Gastrocnemius medialis (tissue), 4 donors: ENCODE measurements around the gene CACNA1D. TPM values are rescaled to one million over a fixed set of nuclear protein-coding genes. Genes with fewer than 3 reads are reported as not detected.

Source experiments
- ATAC-seq, 2 donors: fragments of 150-250 bp; one replicate each; pipeline ENCODE4 v1.9.1; 2016
- DNase-seq, 2 donors: peaks; one replicate each; pipeline ENCODE4 v3.0.0-alpha.2; 2019
- H3K27ac ChIP-seq, 4 donors: fragments of 200-600 bp; sonication (generic); 1 replicate in 1 of 4; 2 replicates in 3 of 4; pipeline ENCODE4 v1.5.1; 2016 to 2018; ENCODE audit warnings: mild to moderate bottlenecking in 2 of 4, moderate library complexity in 1 of 4
- H3K27me3 ChIP-seq, 3 donors: fragments of 200-600 bp; sonication (generic) in 2 of 3; 1 replicate in 1 of 3; 2 replicates in 2 of 3; pipeline versions ENCODE4 v1.5.1 to v1.6.0; 2016 to 2019; ENCODE audit warnings: mild to moderate bottlenecking in 1 of 3, moderate library complexity in 1 of 3
- H3K36me3 ChIP-seq, 2 donors: fragments of 200-600 bp; sonication (generic) in 1 of 2; one replicate each; pipeline ENCODE4 v1.5.1; 2017 to 2018
- H3K4me1 ChIP-seq, 2 donors: fragments of 200-600 bp; sonication (generic) in 1 of 2; one replicate each; pipeline ENCODE4 v1.5.1; 2016 to 2017; ENCODE audit warnings: mild to moderate bottlenecking in 2 of 2
- H3K4me3 ChIP-seq, 4 donors: fragments of 200-600 bp; sonication (generic) in 3 of 4; 1 replicate in 1 of 4; 2 replicates in 3 of 4; pipeline ENCODE4 v1.5.1; 2016 to 2019; ENCODE audit warnings: mild to moderate bottlenecking in 2 of 4
- H3K9me3 ChIP-seq, 3 donors: fragments of 200-600 bp; sonication (generic) in 2 of 3; 1 replicate in 1 of 3; 2 replicates in 2 of 3; pipeline ENCODE4 v1.5.1; 2016 to 2019
- CTCF ChIP-seq, 5 experiments: fragments of 450-650 bp in 3 of 5; fragments of 200-600 bp in 2 of 5; sonication (generic) in 2 of 5; IDR thresholded peaks in 4 of 5; conservative IDR thresholded peaks in 1 of 5; 1 replicate in 4 of 5; 2 replicates in 1 of 5; pipeline ENCODE4 v1.5.1; 2016 to 2019; ENCODE audit warnings: antibody characterized with exemption in 5 of 5, mild to moderate bottlenecking in 3 of 5, moderate library complexity in 3 of 5
- POLR2A ChIP-seq, 2 donors: fragments of 450-650 bp; IDR thresholded peaks; one replicate each; pipeline ENCODE4 v1.6.1; 2017; ENCODE audit warnings: antibody characterized with exemption in 2 of 2, mild to moderate bottlenecking in 2 of 2, moderate library complexity in 2 of 2
- in situ Hi-C, 4 donors: fragments of 200-750 bp; cut with MboI; loops; one replicate each; pipeline versions ENCODE4 v1.15.0 to v1.8.0; 2017; ENCODE audit warnings: low sequenced_read_pairs in 4 of 4
- intact Hi-C: fragments of 100-400 bp; cut with DNase I; formaldehyde crosslinking; loops from one replicate; pipeline ENCODE4 v1.15.1; 2023; ENCODE audit warnings: low total_unique reads
- total RNA-seq, 4 donors: library from RNA; depleted of rRNA; stranded (reverse); fragments of >200 nt; gene quantifications; one replicate each; pipeline versions ENCODE4 v1.1.0 to v1.2.3, GENCODE V29; 2016

The CACNA1D gene
- total RNA-seq, 4 donors from 2014 or later = 0.18 to 0.34 TPM; not detected in 2

DNA sequence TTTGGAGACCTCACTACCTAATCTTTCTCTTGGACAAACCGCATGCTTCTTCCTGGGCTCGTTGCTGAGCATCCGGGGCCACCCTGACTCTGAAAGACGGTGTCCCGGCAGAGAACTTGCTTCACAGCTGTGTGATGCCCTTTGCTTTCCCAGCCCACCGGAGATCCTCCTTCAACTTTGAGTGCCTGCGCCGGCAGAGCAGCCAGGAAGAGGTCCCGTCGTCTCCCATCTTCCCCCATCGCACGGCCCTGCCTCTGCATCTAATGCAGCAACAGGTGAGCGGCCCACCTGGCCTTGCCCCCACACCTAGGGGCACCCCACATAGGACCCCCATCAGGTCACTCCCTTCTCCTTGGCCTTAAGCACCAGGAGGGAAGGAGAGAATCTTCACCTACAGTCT, 314.1 kb downstream of the CACNA1D start:
- intact Hi-C loops = no loop called here
- ATAC-seq = no peak
- no peak overlapping the region for H3K4me3 ChIP-seq
- H3K27me3 ChIP-seq = no peaks in the 10 kb centered on the region
- TF ChIP-seq CTCF (IDR thresholded peaks at IDR 0.05 in 4 of 5, conservative IDR thresholded peaks at IDR 0.05 in 1 of 5) (no peak), POLR2A (IDR thresholded peaks at IDR 0.05) (no peak)
- H3K4me1 ChIP-seq = peaks cover 5 to 8% of the 10 kb centered on the region in 2 donors
- H3K9me3 ChIP-seq = no peaks in the 10 kb centered on the region
- H3K27ac ChIP-seq = no peak overlapping the region
- H3K36me3 ChIP-seq = no peaks in the 10 kb centered on the region
- DNase-seq = no peak
- in situ Hi-C loops = no loop called here

DNA sequence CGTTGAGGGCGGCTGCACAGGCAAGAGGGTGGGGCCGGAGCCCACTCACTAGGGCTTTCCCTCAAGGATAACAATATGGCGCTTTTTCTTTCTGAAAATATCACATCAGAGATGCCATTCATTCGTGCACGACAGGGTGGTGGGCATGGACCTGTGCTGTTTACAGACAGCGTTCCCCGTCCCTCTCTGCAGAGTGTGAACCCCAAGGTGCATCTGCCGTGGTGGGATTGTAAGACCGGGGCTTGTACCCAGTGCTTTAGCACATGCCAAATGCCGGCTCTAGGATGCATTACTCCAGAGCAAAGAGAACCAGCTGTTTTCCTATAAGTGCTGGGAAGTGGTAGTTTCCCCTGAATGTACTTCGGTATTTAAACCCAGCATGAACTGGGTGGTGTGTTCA, 314.9 kb downstream of the CACNA1D start:
- intact Hi-C loops (no loop called here), in situ Hi-C loops (no loop called here)
- TF ChIP-seq POLR2A (IDR thresholded peaks at IDR 0.05) = no peak
- TF ChIP-seq CTCF (IDR thresholded peaks at IDR 0.05 in 4 of 5, conservative IDR thresholded peaks at IDR 0.05 in 1 of 5) = no peak
- Histone ChIP-seq H3K36me3 (no peaks in the 10 kb centered on the region), H3K9me3 (no peaks in the 10 kb centered on the region), H3K27me3 (no peaks in the 10 kb centered on the region), H3K4me1 (peaks cover 5 to 8% of the 10 kb centered on the region in 2 donors), H3K4me3 (no peak overlapping the region), H3K27ac (no peak overlapping the region)
- ATAC-seq (no peak), DNase-seq (no peak)

- Histone ChIP-seq H3K27ac (no peak overlapping the region), H3K27me3 (no peaks in the 10 kb centered on the region), H3K4me3 (no peak overlapping the region), H3K36me3 (no peaks in the 10 kb centered on the region), H3K9me3 (no peaks in the 10 kb centered on the region), H3K4me1 (peaks cover 5 to 8% of the 10 kb centered on the region in 2 donors)
- in situ Hi-C loops = no loop called here
- ATAC-seq (no peak), DNase-seq (no peak)
- intact Hi-C loops = no loop called here
- no peak for TF ChIP-seq CTCF (IDR thresholded peaks at IDR 0.05 in 4 of 5, conservative IDR thresholded peaks at IDR 0.05 in 1 of 5)
- TF ChIP-seq POLR2A (IDR thresholded peaks at IDR 0.05) = no peak
Measured at GRCh38 chr3:53809764-53810400, 315.5 kb downstream of the CACNA1D start.

DNA sequence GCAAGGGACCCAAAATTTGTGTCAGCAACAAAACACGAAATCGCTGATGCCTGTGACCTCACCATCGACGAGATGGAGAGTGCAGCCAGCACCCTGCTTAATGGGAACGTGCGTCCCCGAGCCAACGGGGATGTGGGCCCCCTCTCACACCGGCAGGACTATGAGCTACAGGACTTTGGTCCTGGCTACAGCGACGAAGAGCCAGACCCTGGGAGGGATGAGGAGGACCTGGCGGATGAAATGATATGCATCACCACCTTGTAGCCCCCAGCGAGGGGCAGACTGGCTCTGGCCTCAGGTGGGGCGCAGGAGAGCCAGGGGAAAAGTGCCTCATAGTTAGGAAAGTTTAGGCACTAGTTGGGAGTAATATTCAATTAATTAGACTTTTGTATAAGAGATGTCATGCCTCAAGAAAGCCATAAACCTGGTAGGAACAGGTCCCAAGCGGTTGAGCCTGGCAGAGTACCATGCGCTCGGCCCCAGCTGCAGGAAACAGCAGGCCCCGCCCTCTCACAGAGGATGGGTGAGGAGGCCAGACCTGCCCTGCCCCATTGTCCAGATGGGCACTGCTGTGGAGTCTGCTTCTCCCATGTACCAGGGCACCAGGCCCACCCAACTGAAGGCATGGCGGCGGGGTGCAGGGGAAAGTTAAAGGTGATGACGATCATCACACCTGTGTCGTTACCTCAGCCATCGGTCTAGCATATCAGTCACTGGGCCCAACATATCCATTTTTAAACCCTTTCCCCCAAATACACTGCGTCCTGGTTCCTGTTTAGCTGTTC, 316.9 kb downstream of the CACNA1D start:
- no peak overlapping the region for H3K27ac ChIP-seq
- H3K36me3 ChIP-seq = no peaks in the 10 kb centered on the region
- ATAC-seq (no peak), DNase-seq (no peak)
- no peak overlapping the region for H3K4me3 ChIP-seq
- no peak for TF ChIP-seq CTCF (IDR thresholded peaks at IDR 0.05 in 4 of 5, conservative IDR thresholded peaks at IDR 0.05 in 1 of 5)
- TF ChIP-seq POLR2A (IDR thresholded peaks at IDR 0.05) = no peak
- no peaks in the 10 kb centered on the region for H3K9me3 ChIP-seq
- in situ Hi-C loops (no loop called here), intact Hi-C loops (no loop called here)
- H3K27me3 ChIP-seq = no peaks in the 10 kb centered on the region
- peaks cover 5 to 6% of the 10 kb centered on the region in 2 donors for H3K4me1 ChIP-seq
